ENCODE measurements around the gene C2orf92. TPM values are rescaled to one million over a fixed set of nuclear protein-coding genes. Genes with fewer than 3 reads are reported as not detected.

Gene C2orf92
- total RNA-seq, 2 donors from 2014 or later, result 21.3 to 47.1 TPM

DNA sequence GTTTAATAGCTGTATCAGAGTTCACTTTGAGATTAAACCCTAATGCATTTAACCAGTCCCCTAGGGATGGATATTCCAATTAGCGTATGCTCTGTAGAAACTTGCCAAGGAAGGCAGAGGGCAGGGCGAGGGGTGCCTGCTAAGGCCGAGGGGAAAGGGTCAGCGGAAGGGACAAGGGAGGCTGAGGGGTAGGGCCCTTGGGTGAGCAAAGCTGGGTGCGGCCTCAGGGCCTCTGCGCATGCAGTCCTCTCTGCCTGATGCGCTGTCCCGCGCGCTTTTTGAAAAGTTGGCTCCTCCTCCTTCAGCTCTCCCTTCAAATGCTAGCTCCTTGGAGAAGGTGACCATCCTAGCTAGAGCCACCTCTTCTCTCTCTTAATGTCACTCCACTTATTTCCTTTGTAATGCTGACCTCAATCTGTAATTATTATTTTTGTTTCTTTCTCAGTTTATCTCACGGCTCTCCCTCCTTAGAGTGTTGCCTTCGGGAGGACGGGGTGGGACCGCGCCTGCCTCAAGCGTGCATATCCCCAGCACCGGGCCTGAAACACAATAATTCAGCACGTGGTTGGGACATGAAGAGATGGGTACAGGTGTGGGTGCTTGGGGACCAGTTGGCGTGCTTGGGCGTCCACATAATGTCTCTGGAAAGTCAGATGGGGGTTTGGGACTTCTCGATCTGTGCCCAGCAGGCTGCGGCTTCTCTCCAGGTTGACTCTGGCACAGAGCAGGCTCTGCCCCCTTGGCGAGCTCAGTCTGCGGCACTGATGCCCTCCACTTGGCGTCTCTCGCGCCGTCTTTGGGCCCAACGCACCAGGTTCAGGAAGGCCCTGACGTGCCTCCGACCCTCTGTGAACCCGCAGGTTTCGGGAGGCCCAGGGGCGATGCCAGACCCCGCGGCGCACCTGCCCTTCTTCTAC is 53.9 kb downstream of the C2orf92 start:
- intact Hi-C loops (cut with DNase I), result no loop called here
- Histone ChIP-seq H3K36me3 (replicated peaks in 1 of 2; ENCODE audit: insufficient read depth in 1 of 2, low read depth in 2 of 2) (no peaks in the 10 kb centered on the region), H3K27ac (no peak overlapping the region), H3K27me3 (no peaks in the 10 kb centered on the region), H3K4me1 (no peaks in the 10 kb centered on the region), H3K4me3 (no peak overlapping the region), H3K9me3 (no peaks in the 10 kb centered on the region)
- no peak for ATAC-seq
- WGBS, 2 donors, result 78 to 85% methylated on average over 25 to 37 of the region's 37 CpGs
- no peak for TF ChIP-seq POLR2A (IDR thresholded peaks at IDR 0.05)
- TF ChIP-seq, protein P1, sequence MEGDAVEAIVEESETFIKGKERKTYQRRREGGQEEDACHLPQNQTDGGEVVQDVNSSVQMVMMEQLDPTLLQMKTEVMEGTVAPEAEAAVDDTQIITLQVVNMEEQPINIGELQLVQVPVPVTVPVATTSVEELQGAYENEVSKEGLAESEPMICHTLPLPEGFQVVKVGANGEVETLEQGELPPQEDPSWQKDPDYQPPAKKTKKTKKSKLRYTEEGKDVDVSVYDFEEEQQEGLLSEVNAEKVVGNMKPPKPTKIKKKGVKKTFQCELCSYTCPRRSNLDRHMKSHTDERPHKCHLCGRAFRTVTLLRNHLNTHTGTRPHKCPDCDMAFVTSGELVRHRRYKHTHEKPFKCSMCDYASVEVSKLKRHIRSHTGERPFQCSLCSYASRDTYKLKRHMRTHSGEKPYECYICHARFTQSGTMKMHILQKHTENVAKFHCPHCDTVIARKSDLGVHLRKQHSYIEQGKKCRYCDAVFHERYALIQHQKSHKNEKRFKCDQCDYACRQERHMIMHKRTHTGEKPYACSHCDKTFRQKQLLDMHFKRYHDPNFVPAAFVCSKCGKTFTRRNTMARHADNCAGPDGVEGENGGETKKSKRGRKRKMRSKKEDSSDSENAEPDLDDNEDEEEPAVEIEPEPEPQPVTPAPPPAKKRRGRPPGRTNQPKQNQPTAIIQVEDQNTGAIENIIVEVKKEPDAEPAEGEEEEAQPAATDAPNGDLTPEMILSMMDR (IDR thresholded peaks at IDR 0.05), result no peak
- no peak for DNase-seq

GRCh38 chr2:97724073-97724410 is 54.5 kb downstream of the C2orf92 start:
- Histone ChIP-seq H3K27me3 (no peaks in the 10 kb centered on the region), H3K9me3 (no peaks in the 10 kb centered on the region), H3K27ac (no peak overlapping the region), H3K36me3 (replicated peaks in 1 of 2; ENCODE audit: insufficient read depth in 1 of 2, low read depth in 2 of 2) (no peaks in the 10 kb centered on the region), H3K4me3 (no peak overlapping the region), H3K4me1 (no peaks in the 10 kb centered on the region)
- TF ChIP-seq, protein P1 (IDR thresholded peaks at IDR 0.05), result no peak
- TF ChIP-seq POLR2A (IDR thresholded peaks at IDR 0.05), result no peak
- DNase-seq, result no peak
- ATAC-seq, result no peak
- WGBS, 2 donors, result 37 to 54% methylated on average over 28 to 36 of the region's 41 CpGs
- intact Hi-C loops (cut with DNase I), result no loop called here

GRCh38 chr2:97724501-97724900 is 55.0 kb downstream of the C2orf92 start:
- H3K36me3 ChIP-seq (replicated peaks in 1 of 2; ENCODE audit: insufficient read depth in 1 of 2, low read depth in 2 of 2), result no peaks in the 10 kb centered on the region
- TF ChIP-seq POLR2A (IDR thresholded peaks at IDR 0.05), result no peak
- TF ChIP-seq, protein P1 (IDR thresholded peaks at IDR 0.05), result no peak
- WGBS, 2 donors, result 69 to 75% methylated on average over 17 of the region's 17 CpGs
- no peaks in the 10 kb centered on the region for H3K4me1 ChIP-seq
- intact Hi-C loops (cut with DNase I), result no loop called here
- H3K27me3 ChIP-seq, result no peaks in the 10 kb centered on the region
- DNase-seq (no peak), ATAC-seq (no peak)
- H3K9me3 ChIP-seq, result no peaks in the 10 kb centered on the region
- H3K27ac ChIP-seq, result no peak overlapping the region
- no peak overlapping the region for H3K4me3 ChIP-seq

DNA sequence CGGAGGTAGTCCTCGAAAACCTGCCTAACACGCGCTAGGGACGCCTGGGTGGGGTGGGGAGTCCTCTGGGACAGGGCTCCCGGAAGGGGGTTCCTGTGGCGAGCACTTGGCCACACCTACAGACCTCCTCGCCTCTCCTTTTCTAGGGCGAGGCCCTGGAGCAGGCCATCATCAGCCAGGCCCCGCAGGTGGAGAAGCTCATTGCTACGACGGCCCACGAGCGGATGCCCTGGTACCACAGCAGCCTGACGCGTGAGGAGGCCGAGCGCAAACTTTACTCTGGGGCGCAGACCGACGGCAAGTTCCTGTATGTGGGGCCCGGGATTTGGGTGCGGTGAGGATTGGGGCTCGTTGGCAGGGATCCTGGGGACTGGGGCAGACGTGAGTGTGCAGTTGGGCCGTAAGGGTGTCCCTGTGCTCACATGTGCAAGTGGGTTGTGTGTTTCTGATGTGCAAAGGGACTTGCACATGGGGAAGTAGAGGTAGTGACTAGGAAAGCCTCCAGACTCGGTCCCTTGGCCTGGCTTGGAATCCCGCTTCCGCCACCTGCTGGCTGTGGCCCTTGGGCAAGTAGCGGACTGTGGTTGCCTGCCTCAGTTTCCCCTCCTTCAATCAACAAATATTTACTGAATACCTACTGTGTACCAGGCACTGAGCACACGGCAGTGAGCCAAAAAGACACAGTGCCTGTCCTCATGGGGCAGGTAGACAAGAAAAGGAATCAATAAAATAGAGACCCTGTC is 55.6 kb downstream of the C2orf92 start:
- 85 to 89% methylated on average over 31 of the region's 31 CpGs for WGBS, 2 donors
- Histone ChIP-seq H3K27me3 (no peaks in the 10 kb centered on the region), H3K4me1 (no peaks in the 10 kb centered on the region), H3K9me3 (peaks cover 0 to 5% (median 0%) of the 10 kb centered on the region in 3 donors), H3K4me3 (no peak overlapping the region), H3K27ac (no peak overlapping the region), H3K36me3 (replicated peaks in 1 of 2; ENCODE audit: insufficient read depth in 1 of 2, low read depth in 2 of 2) (no peaks in the 10 kb centered on the region)
- DNase-seq, result no peak
- no peak for ATAC-seq
- TF ChIP-seq, protein P1 (IDR thresholded peaks at IDR 0.05), result no peak
- no peak for TF ChIP-seq POLR2A (IDR thresholded peaks at IDR 0.05)
- intact Hi-C loops (cut with DNase I), result no loop called here
